DOHH2 (cell line): ENCODE results near the gene BMP2.

ENCODE experiments used
- H3F3A ChIP-seq: fragments of 200-600 bp; sonication (generic), shearing (Covaris generic); 2 replicates; pipeline ENCODE4 v1.6.0; 2016; ENCODE audit warnings: antibody characterized with exemption, mild to moderate bottlenecking; ENCODE audit not compliant: control insufficient read depth, insufficient read depth
- H3K27ac ChIP-seq: fragments of 200-600 bp; sonication (generic); 2 replicates; pipeline ENCODE4 v1.5.1; 2014; ENCODE audit warnings: low read depth, mild to moderate bottlenecking, low read length, moderate library complexity
- H3K27me3 ChIP-seq: fragments of 200-600 bp; sonication (generic); 2 replicates; pipeline ENCODE4 v1.6.1; 2014; ENCODE audit warnings: mild to moderate bottlenecking, low read length, mixed read lengths; ENCODE audit not compliant: control insufficient read depth
- H3K36me3 ChIP-seq: fragments of 200-600 bp; sonication (generic); 2 replicates; pipeline ENCODE4 v1.6.1; 2014; ENCODE audit warnings: mild to moderate bottlenecking, low read length, moderate library complexity, mixed read lengths; ENCODE audit not compliant: control insufficient read depth
- H3K4me1 ChIP-seq: fragments of 200-600 bp; sonication (generic); 2 replicates; pipeline ENCODE4 v1.6.1; 2014; ENCODE audit warnings: mild to moderate bottlenecking, low read length, mixed read lengths; ENCODE audit not compliant: control insufficient read depth
- H3K4me2 ChIP-seq: fragments of 200-600 bp; sonication (generic); 2 replicates; pipeline ENCODE4 v1.6.0; 2014; ENCODE audit warnings: mild to moderate bottlenecking, low read length, moderate library complexity
- H3K4me3 ChIP-seq: fragments of 200-600 bp; sonication (generic); 2 replicates; pipeline ENCODE4 v1.5.1; 2014; ENCODE audit warnings: mild to moderate bottlenecking, low read length, mixed read lengths
- H3K79me2 ChIP-seq: fragments of 200-600 bp; sonication (generic); 2 replicates; pipeline ENCODE4 v1.6.1; 2014; ENCODE audit warnings: mild to moderate bottlenecking, low read length, mixed read lengths; ENCODE audit not compliant: control insufficient read depth
- H3K9me2 ChIP-seq: fragments of 200-600 bp; sonication (generic); replicated peaks from 2 replicates; pipeline ENCODE4 v1.6.1; 2014; ENCODE audit warnings: mild to moderate bottlenecking, low read length, mixed read lengths; ENCODE audit not compliant: control insufficient read depth
- H3K9me3 ChIP-seq: fragments of 200-600 bp; sonication (generic); 2 replicates; pipeline ENCODE4 v1.6.1; 2014; ENCODE audit warnings: antibody characterized with exemption, low read length, mixed read lengths; ENCODE audit not compliant: control insufficient read depth, insufficient read depth
- H4K20me1 ChIP-seq: fragments of 200-600 bp; sonication (generic); 2 replicates; pipeline ENCODE4 v1.6.0; 2014; ENCODE audit warnings: low read depth, mild to moderate bottlenecking, antibody characterized with exemption, low read length, moderate library complexity; ENCODE audit not compliant: control insufficient read depth, insufficient read depth
- CTCF ChIP-seq: fragments of 200-600 bp; sonication (generic); IDR thresholded peaks from one replicate; pipeline ENCODE4 v1.5.1; 2014; ENCODE audit warnings: antibody characterized with exemption, mild to moderate bottlenecking, low read depth, low read length; ENCODE audit not compliant: poor library complexity, severe bottlenecking
- EZH2phosphoT487 ChIP-seq: fragments of 200-600 bp; sonication (generic); IDR thresholded peaks from 2 replicates; pipeline ENCODE4 v1.6.1; 2017; ENCODE audit warnings: borderline replicate concordance, mild to moderate bottlenecking, antibody characterized with exemption, low read length, moderate library complexity, mixed read lengths

BMP2 gene

GRCh38 chr20:6767536-6768227 is at the start of gene BMP2:
Gene BMP2 (plus strand): TSS chr20:6767686. CDS start chr20:6770127, 2,441 bp downstream.
- Histone ChIP-seq H3K36me3 (no peaks in the 10 kb centered on the region), H3K27ac (no peak within 1 kb of the TSS), H3F3A (peaks cover 4% of the 10 kb centered on the region; the same call in 1 of the 2 replicates), H3K4me1 (no peaks in the 10 kb centered on the region), H3K4me3 (peak within 1 kb of the TSS; percentile 38; the same call in 1 of the 2 replicates), H3K4me2 (peak within 1 kb of the TSS; percentile 24; the same call in 1 of the 2 replicates), H4K20me1 (no peaks in the 10 kb centered on the region), H3K27me3 (0 out of 2 replicates have a peak, but pooled peaks cover 4% of the 10 kb centered on the region), H3K9me2 (no peaks in the 10 kb centered on the region), H3K79me2 (no peaks in the 10 kb centered on the region), H3K9me3 (no peaks in the 10 kb centered on the region)
- TF ChIP-seq EZH2phosphoT487 (no peak), CTCF (no peak)

GRCh38 chr20:6718662-6719368 is 48.7 kb upstream of the BMP2 start:
- Histone ChIP-seq H3K9me3 (no peaks in the 10 kb centered on the region), H3F3A (no peaks in the 10 kb centered on the region), H3K4me3 (no peak overlapping the region), H3K79me2 (no peaks in the 10 kb centered on the region), H3K9me2 (no peaks in the 10 kb centered on the region), H3K4me2 (no peak overlapping the region), H3K27me3 (no peaks in the 10 kb centered on the region), H3K4me1 (no peaks in the 10 kb centered on the region), H3K27ac (no peak overlapping the region), H4K20me1 (no peaks in the 10 kb centered on the region), H3K36me3 (no peaks in the 10 kb centered on the region)
- TF ChIP-seq EZH2phosphoT487: no peak

- Histone ChIP-seq H3K36me3 (no peaks in the 10 kb centered on the region), H3K9me2 (no peaks in the 10 kb centered on the region), H3K4me2 (no peak overlapping the region), H4K20me1 (no peaks in the 10 kb centered on the region), H3K27me3 (no peaks in the 10 kb centered on the region), H3F3A (no peaks in the 10 kb centered on the region), H3K79me2 (no peaks in the 10 kb centered on the region), H3K4me3 (no peak overlapping the region), H3K27ac (no peak overlapping the region), H3K4me1 (no peaks in the 10 kb centered on the region), H3K9me3 (no peaks in the 10 kb centered on the region)
- no peak for TF ChIP-seq EZH2phosphoT487
- TF ChIP-seq CTCF: no peak
Measured at GRCh38 chr20:6719369-6719721, 48.1 kb upstream of the BMP2 start.

- no peak overlapping the region for H3K27ac ChIP-seq
- H3K9me3 ChIP-seq: no peaks in the 10 kb centered on the region
- TF ChIP-seq CTCF (no peak), EZH2phosphoT487 (no peak)
- no peak overlapping the region for H3K4me2 ChIP-seq
- no peaks in the 10 kb centered on the region for H3K4me1 ChIP-seq
- H3K9me2 ChIP-seq: no peaks in the 10 kb centered on the region
- H3K36me3 ChIP-seq: no peaks in the 10 kb centered on the region
- H3K79me2 ChIP-seq: no peaks in the 10 kb centered on the region
- no peaks in the 10 kb centered on the region for H3K27me3 ChIP-seq
- no peaks in the 10 kb centered on the region for H4K20me1 ChIP-seq
- no peaks in the 10 kb centered on the region for H3F3A ChIP-seq
- no peak overlapping the region for H3K4me3 ChIP-seq
Measured at GRCh38 chr20:6726761-6727160, 40.7 kb upstream of the BMP2 start.
